HAP-1 (cell line): ENCODE measurements around the gene HSP90AB1.

Experiments used
- DNase-seq, 2 experiments: peaks; one replicate each; pipeline ENCODE4 v3.0.0-alpha.2; 2016 to 2020; ENCODE audit warnings: low spot score in 2 of 2
- H3K27me3 ChIP-seq: fragments of 250-450 bp; sonication (Bioruptor Pico); 2 replicates; pipeline ENCODE4 v1.5.1; 2020; ENCODE audit warnings: low read depth, mild to moderate bottlenecking, moderate library complexity
- H3K36me3 ChIP-seq: fragments of 250-450 bp; sonication (Bioruptor Pico); replicated peaks from 2 replicates; pipeline ENCODE4 v1.5.1; 2020; ENCODE audit warnings: mild to moderate bottlenecking
- H3K4me1 ChIP-seq: fragments of 250-450 bp; sonication (Bioruptor Pico); 2 replicates; pipeline ENCODE4 v1.5.1; 2020; ENCODE audit warnings: mild to moderate bottlenecking
- H3K4me3 ChIP-seq: fragments of 250-450 bp; sonication (Bioruptor Pico); 2 replicates; pipeline ENCODE4 v1.5.1; 2020; ENCODE audit warnings: mild to moderate bottlenecking, moderate library complexity
- H3K9me3 ChIP-seq: fragments of 250-450 bp; sonication (Bioruptor Pico); 2 replicates; pipeline ENCODE4 v1.5.1; 2020; ENCODE audit warnings: mild to moderate bottlenecking, moderate library complexity
- in situ Hi-C: fragments of 300-500 bp; cut with MboI; formaldehyde crosslinking; loops from 3 replicates; pipeline ENCODE4 v1.14.3; 2020; ENCODE audit warnings: low sequenced_read_pairs, inconsistent platforms, mixed read lengths

The HSP90AB1 gene

GRCh38 chr6:44268095-44268628, 21.3 kb downstream of the HSP90AB1 start:
- peak; percentile 69 to 75 for DNase-seq
- in situ Hi-C loops, result loop anchor here (5.0 kb wide), 1 partner anchor 69 kb away; no protein-coding TSS in a partner anchor
- H3K4me3 ChIP-seq, result no peak overlapping the region

GRCh38 chr6:44269178-44269920, 22.4 kb downstream of the HSP90AB1 start:
- in situ Hi-C loops, result loop anchor here (5.0 kb wide), 1 partner anchor 68 kb away; no protein-coding TSS in a partner anchor
- no peak for DNase-seq
- Histone ChIP-seq H3K27me3 (peaks cover 7% of the 10 kb centered on the region), H3K9me3 (no peaks in the 10 kb centered on the region), H3K4me3 (no peak overlapping the region), H3K4me1 (peaks cover 3% of the 10 kb centered on the region), H3K36me3 (no peaks in the 10 kb centered on the region)

More at GRCh38 chr6:44268095-44268628, 21.3 kb downstream of the HSP90AB1 start:
- H3K27me3 ChIP-seq, result peaks cover 7% of the 10 kb centered on the region
- H3K36me3 ChIP-seq, result no peaks in the 10 kb centered on the region
- peaks cover 11% of the 10 kb centered on the region for H3K4me1 ChIP-seq
- no peaks in the 10 kb centered on the region for H3K9me3 ChIP-seq

GRCh38 chr6:44269921-44270525, 23.1 kb downstream of the HSP90AB1 start, which contains the start of gene TMEM151B:
Gene TMEM151B (plus strand): TSS chr6:44270450. CDS start chr6:44270743, 293 bp downstream.
- Histone ChIP-seq H3K9me3 (no peaks in the 10 kb centered on the region), H3K4me1 (peaks cover 3% of the 10 kb centered on the region), H3K27me3 (peaks cover 7% of the 10 kb centered on the region), H3K4me3 (peak within 1 kb of the TSS; percentile 13; the same call in 1 of the 2 replicates), H3K36me3 (no peaks in the 10 kb centered on the region)
- peak in 1 of 2 experiments; percentile 20 for DNase-seq
- in situ Hi-C loops, result loop anchor here (5.0 kb wide), 1 partner anchor 67 kb away; no protein-coding TSS in a partner anchor

- Histone ChIP-seq H3K27me3 (peaks cover 7% of the 10 kb centered on the region), H3K4me3 (peak overlapping the region; percentile 13; the same call in 1 of the 2 replicates), H3K9me3 (no peaks in the 10 kb centered on the region), H3K4me1 (peaks cover under 1% of the 10 kb centered on the region; the same call in 1 of the 2 replicates), H3K36me3 (no peaks in the 10 kb centered on the region)
- in situ Hi-C loops, result no loop called here
- peak in 1 of 2 experiments; percentile 68 for DNase-seq
Observed at GRCh38 chr6:44270526-44271405, 23.9 kb downstream of the HSP90AB1 start.

- in situ Hi-C loops, result no loop called here
- H3K9me3 ChIP-seq, result no peaks in the 10 kb centered on the region
- no peaks in the 10 kb centered on the region for H3K36me3 ChIP-seq
- DNase-seq, result no peak
- no peak overlapping the region for H3K4me3 ChIP-seq
- no peaks in the 10 kb centered on the region for H3K4me1 ChIP-seq
- H3K27me3 ChIP-seq, result peaks cover 7% of the 10 kb centered on the region
Observed at GRCh38 chr6:44271406-44271723, 24.5 kb downstream of the HSP90AB1 start.

- no peak for DNase-seq
- no peaks in the 10 kb centered on the region for H3K4me1 ChIP-seq
- H3K27me3 ChIP-seq, result peaks cover 7% of the 10 kb centered on the region
- H3K9me3 ChIP-seq, result no peaks in the 10 kb centered on the region
- no peaks in the 10 kb centered on the region for H3K36me3 ChIP-seq
- in situ Hi-C loops, result no loop called here
- no peak overlapping the region for H3K4me3 ChIP-seq
Observed at GRCh38 chr6:44271914-44272313, 25.0 kb downstream of the HSP90AB1 start.

- peaks cover 11% of the 10 kb centered on the region for H3K27me3 ChIP-seq
- DNase-seq, result no peak
- no peaks in the 10 kb centered on the region for H3K9me3 ChIP-seq
Observed at GRCh38 chr6:44272529-44272928, 25.6 kb downstream of the HSP90AB1 start.

GRCh38 chr6:44272999-44273566, 26.2 kb downstream of the HSP90AB1 start:
- no peaks in the 10 kb centered on the region for H3K4me1 ChIP-seq
- H3K4me3 ChIP-seq, result no peak overlapping the region
- no peak for DNase-seq
- in situ Hi-C loops, result no loop called here
- peaks cover 13% of the 10 kb centered on the region for H3K27me3 ChIP-seq
- no peaks in the 10 kb centered on the region for H3K9me3 ChIP-seq
- H3K36me3 ChIP-seq, result no peaks in the 10 kb centered on the region

More at GRCh38 chr6:44272529-44272928, 25.6 kb downstream of the HSP90AB1 start:
- Histone ChIP-seq H3K4me1 (no peaks in the 10 kb centered on the region), H3K4me3 (no peak overlapping the region), H3K36me3 (no peaks in the 10 kb centered on the region)
- in situ Hi-C loops, result no loop called here

GRCh38 chr6:44273617-44274016, 26.7 kb downstream of the HSP90AB1 start:
- Histone ChIP-seq H3K9me3 (no peaks in the 10 kb centered on the region), H3K4me3 (no peak overlapping the region), H3K4me1 (no peaks in the 10 kb centered on the region), H3K27me3 (peaks cover 13% of the 10 kb centered on the region), H3K36me3 (no peaks in the 10 kb centered on the region)
- in situ Hi-C loops, result no loop called here
- DNase-seq, result no peak

GRCh38 chr6:44275271-44275748, 28.4 kb downstream of the HSP90AB1 start:
- in situ Hi-C loops, result no loop called here
- H3K4me3 ChIP-seq, result no peak overlapping the region
- H3K9me3 ChIP-seq, result no peaks in the 10 kb centered on the region
- H3K36me3 ChIP-seq, result no peaks in the 10 kb centered on the region
- no peak for DNase-seq
- H3K27me3 ChIP-seq, result peaks cover 6% of the 10 kb centered on the region; the same call in 1 of the 2 replicates
- no peaks in the 10 kb centered on the region for H3K4me1 ChIP-seq

GRCh38 chr6:44275749-44276648, 29.1 kb downstream of the HSP90AB1 start:
- in situ Hi-C loops, result no loop called here
- H3K4me1 ChIP-seq, result no peaks in the 10 kb centered on the region
- H3K9me3 ChIP-seq, result no peaks in the 10 kb centered on the region
- peaks cover 6% of the 10 kb centered on the region; the same call in 1 of the 2 replicates for H3K27me3 ChIP-seq
- no peak for DNase-seq
- no peak overlapping the region for H3K4me3 ChIP-seq
- H3K36me3 ChIP-seq, result no peaks in the 10 kb centered on the region
